ENCODE data around the gene ZNF804B. TPM values are rescaled to one million over a fixed set of nuclear protein-coding genes. Genes with fewer than 3 reads are reported as not detected.

Gene ZNF804B
- total RNA-seq, 3 donors from 2014 or later (not counting 1 experiment from before 2014, with no cell fraction given): not detected

DNA sequence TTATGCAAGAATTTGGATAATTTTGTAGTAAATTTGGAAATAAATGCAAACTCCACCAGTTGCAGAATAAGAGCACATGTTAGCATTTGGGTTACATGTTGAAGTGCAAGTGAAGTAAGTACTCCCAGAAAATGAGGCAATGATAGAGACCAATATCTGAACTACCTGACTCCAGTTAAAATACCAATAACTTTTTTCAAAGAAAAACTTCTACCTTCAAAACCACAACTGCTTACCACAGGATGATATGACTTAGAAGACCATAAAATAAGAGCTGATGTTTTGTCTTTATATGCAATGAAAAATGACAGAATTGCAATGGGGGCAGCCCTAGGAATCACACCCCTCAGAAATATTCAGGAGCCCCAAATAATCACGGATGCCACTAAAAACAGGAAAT is 597.6 kb downstream of the ZNF804B start:
- no peaks in the 10 kb centered on the region for H3K4me1 Mint-ChIP-seq
- Histone ChIP-seq H3K4me1 (ENCODE audit: control insufficient read depth, insufficient read depth, low read length) (no peaks in the 10 kb centered on the region), H3K9me3 (ENCODE audit: control insufficient read depth, insufficient read depth, low read length) (peaks cover 2% of the 10 kb centered on the region), H3K27ac (ENCODE audit: low read length) (no peak overlapping the region), H3K4me3 (ENCODE audit: low read length) (no peak overlapping the region), H3K27me3 (ENCODE audit: control insufficient read depth, insufficient read depth, low read length) (no peaks in the 10 kb centered on the region), H3K36me3 (ENCODE audit: control insufficient read depth, insufficient read depth, low read length) (no peaks in the 10 kb centered on the region)
- DNase-seq (no peak), ATAC-seq (no peak)
- H3K4me3 Mint-ChIP-seq: no peak overlapping the region
- H3K27me3 Mint-ChIP-seq (ENCODE audit: low read depth in 2 of 2): no peaks in the 10 kb centered on the region
- H3K27ac Mint-ChIP-seq: no peak overlapping the region
- no peaks in the 10 kb centered on the region for H3K36me3 Mint-ChIP-seq
- TF ChIP-seq, protein P1, sequence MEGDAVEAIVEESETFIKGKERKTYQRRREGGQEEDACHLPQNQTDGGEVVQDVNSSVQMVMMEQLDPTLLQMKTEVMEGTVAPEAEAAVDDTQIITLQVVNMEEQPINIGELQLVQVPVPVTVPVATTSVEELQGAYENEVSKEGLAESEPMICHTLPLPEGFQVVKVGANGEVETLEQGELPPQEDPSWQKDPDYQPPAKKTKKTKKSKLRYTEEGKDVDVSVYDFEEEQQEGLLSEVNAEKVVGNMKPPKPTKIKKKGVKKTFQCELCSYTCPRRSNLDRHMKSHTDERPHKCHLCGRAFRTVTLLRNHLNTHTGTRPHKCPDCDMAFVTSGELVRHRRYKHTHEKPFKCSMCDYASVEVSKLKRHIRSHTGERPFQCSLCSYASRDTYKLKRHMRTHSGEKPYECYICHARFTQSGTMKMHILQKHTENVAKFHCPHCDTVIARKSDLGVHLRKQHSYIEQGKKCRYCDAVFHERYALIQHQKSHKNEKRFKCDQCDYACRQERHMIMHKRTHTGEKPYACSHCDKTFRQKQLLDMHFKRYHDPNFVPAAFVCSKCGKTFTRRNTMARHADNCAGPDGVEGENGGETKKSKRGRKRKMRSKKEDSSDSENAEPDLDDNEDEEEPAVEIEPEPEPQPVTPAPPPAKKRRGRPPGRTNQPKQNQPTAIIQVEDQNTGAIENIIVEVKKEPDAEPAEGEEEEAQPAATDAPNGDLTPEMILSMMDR (IDR thresholded peaks at IDR 0.05): no peak
- H3K9me3 Mint-ChIP-seq: peaks cover 6 to 11% of the 10 kb centered on the region in 2 donors
- 38% methylated on average over 1 of the region's 1 CpG for WGBS (ENCODE audit: insufficient coverage)
- intact Hi-C loops (cut with micrococcal nuclease): no loop called here

- DNase-seq (no peak), ATAC-seq (no peak)
- intact Hi-C loops (cut with micrococcal nuclease): no loop called here
- Histone ChIP-seq H3K4me3 (ENCODE audit: low read length) (no peak overlapping the region), H3K27ac (ENCODE audit: low read length) (no peak overlapping the region), H3K4me1 (ENCODE audit: control insufficient read depth, insufficient read depth, low read length) (no peaks in the 10 kb centered on the region), H3K36me3 (ENCODE audit: control insufficient read depth, insufficient read depth, low read length) (no peaks in the 10 kb centered on the region), H3K27me3 (ENCODE audit: control insufficient read depth, insufficient read depth, low read length) (no peaks in the 10 kb centered on the region), H3K9me3 (ENCODE audit: control insufficient read depth, insufficient read depth, low read length) (no peaks in the 10 kb centered on the region)
- Mint-ChIP-seq H3K4me3 (no peak overlapping the region), H3K36me3 (no peaks in the 10 kb centered on the region), H3K9me3 (peaks cover 12 to 14% of the 10 kb centered on the region in 2 donors), H3K27me3 (ENCODE audit: low read depth in 2 of 2) (no peaks in the 10 kb centered on the region), H3K27ac (no peak overlapping the region), H3K4me1 (no peaks in the 10 kb centered on the region)
- TF ChIP-seq, protein P1 (IDR thresholded peaks at IDR 0.05): no peak
- 80% methylated on average over 3 of the region's 3 CpGs for WGBS (ENCODE audit: insufficient coverage)
Observed at GRCh38 chr7:89377219-89377618, 617.7 kb downstream of the ZNF804B start.

DNA sequence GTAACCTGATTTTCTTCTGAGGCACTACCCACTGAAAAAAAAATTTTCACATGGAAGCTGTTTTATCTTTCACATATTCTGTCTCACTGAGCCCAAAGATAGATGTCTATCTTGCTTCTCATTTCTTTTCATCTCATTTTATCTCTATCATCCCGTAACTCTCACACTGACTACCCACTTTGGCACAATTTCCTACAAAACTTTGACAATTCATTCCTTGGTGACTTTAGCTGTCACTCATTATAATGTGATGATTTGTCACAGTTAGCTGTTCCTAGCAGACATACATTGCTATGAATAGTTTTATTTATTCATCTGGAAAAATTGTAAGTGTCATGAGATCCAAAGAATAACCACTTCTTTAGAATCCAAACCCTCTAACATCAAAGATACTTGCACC is 625.9 kb downstream of the ZNF804B start:
- H3K27ac Mint-ChIP-seq: no peak overlapping the region
- no peaks in the 10 kb centered on the region for H3K4me1 ChIP-seq (ENCODE audit: control insufficient read depth, insufficient read depth, low read length)
- H3K9me3 Mint-ChIP-seq: peaks cover 10 to 14% of the 10 kb centered on the region in 2 donors
- H3K4me1 Mint-ChIP-seq: no peaks in the 10 kb centered on the region
- ATAC-seq: no peak
- DNase-seq: no peak
- TF ChIP-seq, protein P1 (IDR thresholded peaks at IDR 0.05): no peak
- H3K9me3 ChIP-seq (ENCODE audit: control insufficient read depth, insufficient read depth, low read length): no peaks in the 10 kb centered on the region
- H3K4me3 Mint-ChIP-seq: no peak overlapping the region
- H3K27ac ChIP-seq (ENCODE audit: low read length): no peak overlapping the region
- H3K36me3 Mint-ChIP-seq: no peaks in the 10 kb centered on the region
- H3K27me3 ChIP-seq (ENCODE audit: control insufficient read depth, insufficient read depth, low read length): no peaks in the 10 kb centered on the region
- no peak overlapping the region for H3K4me3 ChIP-seq (ENCODE audit: low read length)
- 100% methylated on average over 1 of the region's 1 CpG for WGBS (ENCODE audit: insufficient coverage)
- intact Hi-C loops (cut with micrococcal nuclease): no loop called here
- H3K27me3 Mint-ChIP-seq (ENCODE audit: low read depth in 2 of 2): no peaks in the 10 kb centered on the region
- H3K36me3 ChIP-seq (ENCODE audit: control insufficient read depth, insufficient read depth, low read length): no peaks in the 10 kb centered on the region

Other genes starting within 250 kb of the ZNF804B start
- gene TEX47, start 36.0 kb downstream of the ZNF804B start, total RNA-seq: not detected